GM10847 (cell line): Measurements from ENCODE around the gene CYTH2.

Experiments
- POLR2A ChIP-seq: IDR thresholded peaks from 2 replicates; pipeline ENCODE4 v1.6.1; 2011; ENCODE audit not compliant: insufficient read length; ENCODE audit errors: extremely low read depth

CYTH2 gene

GRCh38 chr19:48479686-48480085, 10.5 kb downstream of the CYTH2 start:
- no peak for TF ChIP-seq POLR2A

GRCh38 chr19:48480183-48480557, 11.0 kb downstream of the CYTH2 start:
- TF ChIP-seq POLR2A: no peak

- no peak for TF ChIP-seq POLR2A
Measured at GRCh38 chr19:48480558-48481500, 11.7 kb downstream of the CYTH2 start.

- TF ChIP-seq POLR2A: no peak
Measured at GRCh38 chr19:48481846-48482639, 12.9 kb downstream of the CYTH2 start.

GRCh38 chr19:48483301-48483700, 14.1 kb downstream of the CYTH2 start:
- TF ChIP-seq POLR2A: no peak

GRCh38 chr19:48484247-48484893, 15.2 kb downstream of the CYTH2 start:
- TF ChIP-seq POLR2A: no peak

- no peak for TF ChIP-seq POLR2A
Measured at GRCh38 chr19:48484931-48485612, 15.9 kb downstream of the CYTH2 start.

GRCh38 chr19:48487544-48487943, 18.4 kb downstream of the CYTH2 start:
- no peak for TF ChIP-seq POLR2A

GRCh38 chr19:48487948-48488347, 18.8 kb downstream of the CYTH2 start:
- no peak for TF ChIP-seq POLR2A

GRCh38 chr19:48489608-48490216, 20.5 kb downstream of the CYTH2 start:
- no peak for TF ChIP-seq POLR2A

GRCh38 chr19:48490981-48491792, 22.0 kb downstream of the CYTH2 start:
- TF ChIP-seq POLR2A: no peak

- no peak for TF ChIP-seq POLR2A
Measured at GRCh38 chr19:48491793-48492123, 22.6 kb downstream of the CYTH2 start.

GRCh38 chr19:48492925-48493717, 24.0 kb downstream of the CYTH2 start:
- TF ChIP-seq POLR2A: no peak
